Upper lobe of left lung (tissue), 6 donors: ENCODE data around the gene EHD3. TPM values are rescaled to one million over a fixed set of nuclear protein-coding genes. Genes with fewer than 3 reads are reported as not detected.

Experiments
- ATAC-seq, 2 donors: fragments of 200-7000 bp; cut with Tn5 transposase; one replicate each; pipeline ENCODE4 v1.9.1; 2022; ENCODE audit warnings: mild to moderate bottlenecking in 2 of 2, moderate library complexity in 2 of 2; ENCODE audit not compliant: low FRiP score in 2 of 2
- DNase-seq, 2 donors: peaks; one replicate each; pipeline ENCODE4 v3.0.0-alpha.2; 2019 to 2020
- H3K27ac ChIP-seq, 4 donors: fragments of 200-600 bp; sonication (generic); one replicate each; pipeline ENCODE4 v1.5.1; 2016 to 2019
- H3K27me3 ChIP-seq, 4 donors: fragments of 200-600 bp; sonication (generic); one replicate each; pipeline ENCODE4 v1.5.1; 2017 to 2019
- H3K36me3 ChIP-seq, 4 donors: fragments of 200-600 bp; sonication (generic); one replicate each; pipeline ENCODE4 v1.5.1; 2016 to 2019
- H3K4me1 ChIP-seq, 4 donors: fragments of 200-600 bp; sonication (generic); one replicate each; pipeline ENCODE4 v1.5.1; 2018 to 2019
- H3K4me3 ChIP-seq, 4 donors: fragments of 200-600 bp; sonication (generic); one replicate each; pipeline ENCODE4 v1.5.1; 2017 to 2019; ENCODE audit warnings: mild to moderate bottlenecking in 2 of 4, moderate library complexity in 1 of 4
- H3K9me3 ChIP-seq, 4 donors: fragments of 200-600 bp; sonication (generic); one replicate each; pipeline ENCODE4 v1.5.1; 2018 to 2019
- CTCF ChIP-seq, 6 experiments: fragments of 450-650 bp in 4 of 6; fragments of 200-600 bp in 2 of 6; sonication (generic) in 2 of 6; IDR thresholded peaks; one replicate each; pipeline ENCODE4 v1.5.1; 2016 to 2019; ENCODE audit warnings: antibody characterized with exemption in 6 of 6
- EP300 ChIP-seq, 4 donors: sonication (generic); formaldehyde crosslinking; IDR thresholded peaks; one replicate each; pipeline ENCODE4 v1.5.1; 2017; ENCODE audit warnings: antibody characterized with exemption in 4 of 4, control low read depth in 2 of 4
- POLR2A ChIP-seq, 4 donors: fragments of 450-650 bp; IDR thresholded peaks; one replicate each; pipeline ENCODE4 v1.5.1; 2016 to 2017; ENCODE audit warnings: antibody characterized with exemption in 4 of 4, mild to moderate bottlenecking in 2 of 4
- POLR2AphosphoS5 ChIP-seq, 2 donors: sonication (generic); formaldehyde crosslinking; IDR thresholded peaks; one replicate each; pipeline ENCODE4 v1.5.1; 2017; ENCODE audit warnings: antibody characterized with exemption in 2 of 2
- WGBS, 2 donors: methylation state at CpG; one replicate each; pipeline ENCODE4 v1.1.5; 2017 to 2018; 5-methylcytosine and 5-hydroxymethylcytosine counted together
- total RNA-seq, 6 donors: library from RNA; depleted of rRNA in 4 of 6; stranded (reverse); fragments of >200 nt in 4 of 6; gene quantifications; one replicate each; pipeline versions ENCODE4 v1.1.0 to v1.2.1, GENCODE V29; 2016 to 2021
- donor health status: DM: no; HTN: no; CAD: no; lungs with moderate emphysema.
- donor health status: DM: no; HTN: yes; CAD: no; lungs with severe emphysema.

Gene EHD3
- total RNA-seq, 6 donors from 2014 or later: 3.7 to 12.5 (median 7.3) TPM

DNA sequence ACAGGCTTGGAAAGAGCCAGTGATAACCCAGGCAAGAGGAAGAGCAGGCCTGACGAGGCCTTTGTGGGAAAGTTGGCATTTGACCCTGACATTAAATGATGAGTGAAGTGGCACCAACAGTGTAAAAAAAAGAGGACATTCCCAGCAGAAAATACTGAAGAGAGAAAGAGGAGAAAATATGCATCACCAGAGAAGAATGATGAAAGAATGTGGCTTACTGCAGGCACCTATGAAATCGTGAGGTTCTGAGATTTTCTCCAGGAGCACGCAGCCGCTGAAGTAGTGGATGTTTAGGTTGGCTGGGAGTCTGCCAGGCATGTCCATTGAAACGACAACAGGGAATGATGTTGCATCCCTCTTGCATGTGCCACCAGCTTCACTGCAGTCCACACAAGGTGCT lies 13.8 kb downstream of the EHD3 start:
- H3K9me3 ChIP-seq: no peaks in the 10 kb centered on the region
- 80 to 84% methylated on average over 5 of the region's 5 CpGs for WGBS, 2 donors

GRCh38 chr2:31248139-31248538 lies 14.2 kb downstream of the EHD3 start:
- ATAC-seq (no peak), DNase-seq (no peak)
- peaks cover 0 to 5% (median 0%) of the 10 kb centered on the region in 4 donors for H3K4me1 ChIP-seq
- no peaks in the 10 kb centered on the region for H3K9me3 ChIP-seq
- no peak overlapping the region for H3K27ac ChIP-seq
- H3K4me3 ChIP-seq: no peak overlapping the region
- TF ChIP-seq POLR2AphosphoS5 (IDR thresholded peaks at IDR 0.05) (no peak), CTCF (IDR thresholded peaks at IDR 0.05) (no peak), POLR2A (IDR thresholded peaks at IDR 0.05) (no peak), EP300 (IDR thresholded peaks at IDR 0.05) (no peak)
- 91 to 92% methylated on average over 3 of the region's 3 CpGs for WGBS, 2 donors
- H3K27me3 ChIP-seq: no peaks in the 10 kb centered on the region
- H3K36me3 ChIP-seq: peaks cover 0 to 30% (median 0%) of the 10 kb centered on the region in 4 donors

More for the DNA sequence above, 13.8 kb downstream of the EHD3 start:
- no peak overlapping the region for H3K4me3 ChIP-seq
- H3K27me3 ChIP-seq: no peaks in the 10 kb centered on the region
- no peak for TF ChIP-seq POLR2A (IDR thresholded peaks at IDR 0.05)
- no peak for TF ChIP-seq CTCF (IDR thresholded peaks at IDR 0.05)
- TF ChIP-seq POLR2AphosphoS5 (IDR thresholded peaks at IDR 0.05): no peak
- TF ChIP-seq EP300 (IDR thresholded peaks at IDR 0.05): no peak
- peaks cover 0 to 30% (median 0%) of the 10 kb centered on the region in 4 donors for H3K36me3 ChIP-seq
- peaks cover 0 to 5% (median 0%) of the 10 kb centered on the region in 4 donors for H3K4me1 ChIP-seq
- no peak overlapping the region for H3K27ac ChIP-seq
- DNase-seq: no peak
- no peak for ATAC-seq

DNA sequence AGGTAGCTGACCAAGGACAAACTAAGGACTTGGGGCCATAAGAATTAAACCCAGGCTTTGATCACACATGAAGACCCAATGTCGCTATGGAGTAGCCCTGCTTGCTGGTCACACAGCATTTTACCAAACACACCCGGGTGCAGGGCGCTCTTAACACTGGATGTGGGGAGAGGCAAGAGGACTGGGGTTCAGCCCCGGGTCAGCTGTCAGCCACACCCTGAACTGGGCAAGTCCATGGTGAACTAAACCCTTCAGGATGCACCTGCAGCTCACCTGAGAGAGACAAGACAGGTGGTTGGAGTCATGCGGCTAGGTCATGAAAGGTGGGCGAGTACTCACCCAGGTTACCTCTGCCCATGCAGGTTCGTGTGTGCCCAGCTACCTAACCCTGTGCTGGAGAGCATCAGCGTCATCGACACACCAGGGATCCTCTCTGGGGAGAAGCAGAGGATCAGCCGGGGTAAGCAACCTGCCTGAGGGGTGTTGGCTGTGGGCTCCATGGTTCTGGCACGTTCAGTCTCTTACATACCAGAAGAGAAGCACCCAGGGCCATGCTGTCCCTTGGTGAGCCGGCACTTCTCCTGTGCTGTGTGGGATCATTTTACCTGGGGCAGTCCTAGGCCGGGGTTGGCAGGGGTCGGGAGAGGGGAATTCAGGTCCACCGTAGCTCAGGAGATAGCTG lies 15.2 kb downstream of the EHD3 start:
- no peak overlapping the region for H3K27ac ChIP-seq
- 97 to 100% methylated on average over 6 to 15 of the region's 15 CpGs for WGBS, 2 donors
- no peak overlapping the region for H3K4me3 ChIP-seq
- H3K9me3 ChIP-seq: no peaks in the 10 kb centered on the region
- TF ChIP-seq POLR2AphosphoS5 (IDR thresholded peaks at IDR 0.05) (no peak), CTCF (IDR thresholded peaks at IDR 0.05) (no peak), POLR2A (IDR thresholded peaks at IDR 0.05) (no peak), EP300 (IDR thresholded peaks at IDR 0.05) (no peak)
- peaks cover 4 to 7% (median 5%) of the 10 kb centered on the region in 4 donors for H3K4me1 ChIP-seq
- DNase-seq (no peak), ATAC-seq (no peak)
- no peaks in the 10 kb centered on the region for H3K27me3 ChIP-seq
- H3K36me3 ChIP-seq: peaks cover 0 to 29% (median 0%) of the 10 kb centered on the region in 4 donors

DNA sequence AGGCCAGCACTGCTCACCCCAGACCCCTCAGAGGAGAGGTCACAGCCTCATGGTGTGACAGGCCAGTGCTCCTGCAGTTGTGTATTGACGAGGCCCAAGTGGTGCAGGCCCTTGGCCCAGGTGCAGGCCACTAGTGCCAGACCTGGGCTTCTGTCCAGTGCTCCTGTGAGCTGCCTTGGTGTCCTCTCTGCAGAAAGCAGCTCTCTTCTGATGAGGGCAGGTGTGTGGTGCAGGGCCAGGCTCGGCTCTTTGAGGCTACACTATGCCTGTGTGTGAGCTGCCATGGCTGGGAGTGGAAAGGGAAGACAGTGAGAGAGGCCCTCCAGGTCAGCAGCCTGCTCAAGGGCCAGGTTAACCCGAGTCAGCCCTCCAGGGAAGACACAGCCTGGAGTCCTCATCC lies 17.1 kb downstream of the EHD3 start:
- Histone ChIP-seq H3K27me3 (no peaks in the 10 kb centered on the region), H3K4me3 (no peak overlapping the region), H3K27ac (no peak overlapping the region), H3K4me1 (peaks cover 5 to 12% (median 7%) of the 10 kb centered on the region in 4 donors), H3K36me3 (peaks cover 0 to 20% (median 0%) of the 10 kb centered on the region in 4 donors), H3K9me3 (no peaks in the 10 kb centered on the region)
- 68 to 78% methylated on average over 1 to 3 of the region's 3 CpGs for WGBS, 2 donors
- DNase-seq (no peak), ATAC-seq (peak in 1 of 2 donors; percentile 16)
- TF ChIP-seq EP300 (IDR thresholded peaks at IDR 0.05) (no peak), POLR2AphosphoS5 (IDR thresholded peaks at IDR 0.05) (no peak), CTCF (IDR thresholded peaks at IDR 0.05) (no peak), POLR2A (IDR thresholded peaks at IDR 0.05) (no peak)

- Histone ChIP-seq H3K4me3 (no peak overlapping the region), H3K27me3 (no peaks in the 10 kb centered on the region), H3K4me1 (peaks cover 5 to 12% (median 7%) of the 10 kb centered on the region in 4 donors), H3K36me3 (peaks cover 0 to 20% (median 0%) of the 10 kb centered on the region in 4 donors), H3K9me3 (no peaks in the 10 kb centered on the region), H3K27ac (no peak overlapping the region)
- ATAC-seq (no peak), DNase-seq (no peak)
- TF ChIP-seq POLR2A (IDR thresholded peaks at IDR 0.05): no peak
- TF ChIP-seq CTCF (IDR thresholded peaks at IDR 0.05): no peak
- TF ChIP-seq EP300 (IDR thresholded peaks at IDR 0.05): no peak
- no peak for TF ChIP-seq POLR2AphosphoS5 (IDR thresholded peaks at IDR 0.05)
- 92 to 93% methylated on average over 6 of the region's 6 CpGs for WGBS, 2 donors
Measured at GRCh38 chr2:31251851-31252250, 17.9 kb downstream of the EHD3 start.
